ENCODE data around the gene WDR11. TPM values are rescaled to one million over a fixed set of nuclear protein-coding genes. Genes with fewer than 3 reads are reported as not detected.

WDR11 gene
- total and polyA plus RNA-seq, 9 of the 15 experiments (the other 6 are each of a cell fraction or from before 2014, with no cell fraction given), result 12.4 to 50.7 (median 23.6) TPM

GRCh38 chr10:120941501-120941900 lies 90.3 kb downstream of the WDR11 start:
- H3K9me3 ChIP-seq (replicated peaks; ENCODE audit: control insufficient read depth, insufficient read depth, low read depth, low read length), result no peaks in the 10 kb centered on the region
- TF ChIP-seq ESRRB (CRISPR knock-in tag; IDR thresholded peaks at IDR 0.05; ENCODE audit: borderline replicate concordance), result no peak
- no peak for TF ChIP-seq SIN3B (IDR thresholded peaks at IDR 0.05; ENCODE audit: low read depth)
- H4K20me1 ChIP-seq (replicated peaks; ENCODE audit: control insufficient read depth, insufficient read depth, low read length), result no peaks in the 10 kb centered on the region
- in situ Hi-C loops (cut with MboI) (loop anchor here (10.0 to 25.0 kb wide), 2 partner anchors 793 to 971 kb away; no protein-coding TSS in a partner anchor), intact Hi-C loops (cut with micrococcal nuclease) (loop anchor here (10.0 kb wide), 2 partner anchors 663 to 793 kb away; no protein-coding TSS in a partner anchor)
- no peak overlapping the region for H3K4me2 ChIP-seq (ENCODE audit: insufficient read depth, low read length)
- ATAC-seq (no peak), DNase-seq (ENCODE audit: extremely low read depth in 1 of 4, low spot score in 3 of 4) (no peak), FAIRE-seq (no peak)
- no peaks in the 10 kb centered on the region for H3K79me2 ChIP-seq (ENCODE audit: control insufficient read depth, insufficient read depth, low read length)
- no peak overlapping the region for H3K27ac ChIP-seq (ENCODE audit: extremely low read depth, low read depth, low read length)
- H3K4me1 ChIP-seq (replicated peaks in 1 of 2; ENCODE audit: control insufficient read depth in 2 of 2, insufficient read depth in 2 of 2, low read length in 2 of 2), result no peaks in the 10 kb centered on the region; a peak in 1 of 5 replicates
- H3K9me1 ChIP-seq (ENCODE audit: control insufficient read depth, insufficient read depth, low read length), result no peaks in the 10 kb centered on the region
- H2AFZ ChIP-seq (ENCODE audit: low read depth, low read length), result no peak overlapping the region
- 0% methylated on average over 1 of the region's 5 CpGs for WGBS (ENCODE audit: insufficient coverage, low coverage, missing lambda C conversion rate)
- no peak overlapping the region for H3K4me3 ChIP-seq
- H3K36me3 ChIP-seq (ENCODE audit: control insufficient read depth, insufficient read depth, low read length), result no peaks in the 10 kb centered on the region
- CTCF ChIA-PET (ENCODE audit: low intra/inter-chr PET ratio), result no interaction called here
- BruUV-seq (replicated peaks), result no TSS peak
- POLR2A ChIA-PET, result no interaction called here
- H3K27me3 ChIP-seq (ENCODE audit: control insufficient read depth in 2 of 2, insufficient read depth in 2 of 2, low read length in 2 of 2), result peaks cover 0 to 22% of the 10 kb centered on the region in 2 experiments; a peak in 2 of 5 replicates
- no peak overlapping the region for H3K9ac ChIP-seq (ENCODE audit: insufficient read depth in 1 of 2, low read depth in 2 of 2, low read length in 2 of 2)

GRCh38 chr10:120942806-120943413 lies 91.7 kb downstream of the WDR11 start:
- H3K27ac ChIP-seq (ENCODE audit: extremely low read depth, low read depth, low read length), result no peak overlapping the region
- in situ Hi-C loops (cut with MboI), result loop anchor here (10.0 to 25.0 kb wide), 2 partner anchors 792 to 969 kb away; no protein-coding TSS in a partner anchor
- DNase-seq (ENCODE audit: extremely low read depth in 1 of 4, low spot score in 3 of 4) (peak; percentile 58 to 69 (median 60)), ATAC-seq (peak; percentile 98), FAIRE-seq (peak; percentile 54)
- H3K4me3 ChIP-seq, result no peak overlapping the region
- H3K79me2 ChIP-seq (ENCODE audit: control insufficient read depth, insufficient read depth, low read length), result no peaks in the 10 kb centered on the region
- H3K9me3 ChIP-seq (replicated peaks; ENCODE audit: control insufficient read depth, insufficient read depth, low read depth, low read length), result no peaks in the 10 kb centered on the region
- intact Hi-C loops (cut with micrococcal nuclease), result loop anchor here (2.0 to 10.0 kb wide), 3 partner anchors 662 to 944 kb away; no protein-coding TSS in a partner anchor
- H3K4me1 ChIP-seq (replicated peaks in 1 of 2; ENCODE audit: control insufficient read depth in 2 of 2, insufficient read depth in 2 of 2, low read length in 2 of 2), result no peaks in the 10 kb centered on the region; a peak in 1 of 5 replicates
- no TSS peak for BruUV-seq (replicated peaks)
- no peaks in the 10 kb centered on the region for H3K36me3 ChIP-seq (ENCODE audit: control insufficient read depth, insufficient read depth, low read length)
- H3K9ac ChIP-seq (ENCODE audit: insufficient read depth in 1 of 2, low read depth in 2 of 2, low read length in 2 of 2), result no peak overlapping the region
- no peaks in the 10 kb centered on the region for H4K20me1 ChIP-seq (replicated peaks; ENCODE audit: control insufficient read depth, insufficient read depth, low read length)
- ChIA-PET POLR2A (no interaction called here), CTCF (ENCODE audit: low intra/inter-chr PET ratio) (interaction anchor here (0.6 to 1.4 kb wide), 3 partner anchors 792 to 1243 kb away, joined by 3 to 4 read pairs (median 4); no protein-coding TSS in a partner anchor)
- no peaks in the 10 kb centered on the region for H3K9me1 ChIP-seq (ENCODE audit: control insufficient read depth, insufficient read depth, low read length)
- H3K27me3 ChIP-seq (ENCODE audit: control insufficient read depth in 2 of 2, insufficient read depth in 2 of 2, low read length in 2 of 2), result peaks cover 0 to 22% of the 10 kb centered on the region in 2 experiments; a peak in 2 of 5 replicates
- H2AFZ ChIP-seq (ENCODE audit: low read depth, low read length), result peak overlapping the region; percentile 60
- WGBS (ENCODE audit: insufficient coverage, low coverage, missing lambda C conversion rate), result 16% methylated on average over 13 of the region's 23 CpGs
- peak overlapping the region; percentile 41; the same call in 1 of the 2 replicates for H3K4me2 ChIP-seq (ENCODE audit: insufficient read depth, low read length)
- no peak for TF ChIP-seq ZBTB43 (CRISPR knock-in tag; IDR thresholded peaks at IDR 0.05)
- no peak for TF ChIP-seq HDAC3 (IDR thresholded peaks at IDR 0.05; ENCODE audit: borderline replicate concordance, partially characterized antibody)
- TF ChIP-seq ETS2 (tag; IDR thresholded peaks at IDR 0.05; ENCODE audit: borderline replicate concordance, poor library complexity, severe bottlenecking), result no peak
- TF ChIP-seq PYGO2 (tag; IDR thresholded peaks at IDR 0.05), result no peak
- no peak for TF ChIP-seq ZNF41 (CRISPR knock-in tag; conservative IDR thresholded peaks at IDR 0.05)
- no peak for TF ChIP-seq MAX (CRISPR knock-in tag; IDR thresholded peaks at IDR 0.05)
- TF ChIP-seq CSDE1 (IDR thresholded peaks at IDR 0.05), result no peak
- 0 out of 4 replicates have a peak, but pooled peaks of 1 of the 2 experiments have one; percentile 19 for TF ChIP-seq FOXA3 (CRISPR knock-in tag; conservative IDR thresholded peaks at IDR 0.05 in 1 of 2, IDR thresholded peaks at IDR 0.05 in 1 of 2)
- TF ChIP-seq CREB1 (IDR thresholded peaks at IDR 0.05), result peak; percentile 51; the same call in 1 of the 2 replicates
- TF ChIP-seq CREB1 (CRISPR knock-in tag; IDR thresholded peaks at IDR 0.05), result peak; percentile 49; the same call in 1 of the 2 replicates

All from K562 (cell line).